AML-193 (cell line): ENCODE results near the gene PLEKHM1.
A peak's percentile ranks its signal among the peaks of the same experiment; 100 is the strongest.
"Not testable (repeated sequence)": the region's sequence is repeated elsewhere in the genome, so short reads cannot be mapped to it uniquely, and the experiment has no call there.

Source experiments
- DNase-seq, 2 experiments: peaks; one replicate each; lab custom pipeline; 2025; lab: John Stamatoyannopoulos, UW

Gene PLEKHM1

DNA sequence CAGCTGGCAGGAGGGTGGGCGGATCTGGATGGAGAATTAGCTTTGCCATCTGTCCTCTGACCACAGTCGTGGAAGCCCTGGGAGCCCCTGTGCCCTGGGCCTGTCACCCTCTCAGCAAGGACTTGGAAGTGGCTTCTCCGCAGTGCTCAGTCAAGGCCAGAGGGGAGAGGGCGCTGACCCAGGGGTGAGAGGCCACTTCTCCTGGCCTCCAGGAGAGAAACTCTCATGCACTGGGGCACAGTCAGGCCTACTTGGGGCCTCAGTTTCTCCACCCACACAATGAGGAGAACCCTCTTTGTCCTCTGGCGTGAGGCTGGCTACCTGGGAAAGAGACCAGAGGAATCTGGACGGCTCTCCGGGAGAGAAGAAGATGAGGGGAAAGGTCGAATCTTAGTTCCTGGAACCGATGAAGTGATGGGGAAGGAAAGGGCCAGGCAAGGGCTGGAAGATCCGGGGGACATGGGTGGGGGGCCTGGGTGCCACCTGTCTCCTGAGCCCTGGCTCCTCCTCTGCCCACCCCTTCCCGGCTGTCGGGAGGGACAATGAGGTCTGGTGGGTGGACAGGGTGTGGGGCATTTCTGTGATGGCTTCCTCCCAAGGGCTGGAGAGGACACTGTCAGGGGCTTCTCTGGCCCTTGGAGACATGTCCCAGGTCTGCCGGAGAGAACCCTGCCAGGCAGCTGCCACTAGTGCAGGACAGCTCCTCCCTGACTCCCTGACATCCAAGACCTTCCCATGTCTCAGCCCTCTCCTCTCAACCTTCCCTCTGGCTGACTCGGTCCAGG, 48.8 kb downstream of the PLEKHM1 start:
- DNase-seq = no peak

DNA sequence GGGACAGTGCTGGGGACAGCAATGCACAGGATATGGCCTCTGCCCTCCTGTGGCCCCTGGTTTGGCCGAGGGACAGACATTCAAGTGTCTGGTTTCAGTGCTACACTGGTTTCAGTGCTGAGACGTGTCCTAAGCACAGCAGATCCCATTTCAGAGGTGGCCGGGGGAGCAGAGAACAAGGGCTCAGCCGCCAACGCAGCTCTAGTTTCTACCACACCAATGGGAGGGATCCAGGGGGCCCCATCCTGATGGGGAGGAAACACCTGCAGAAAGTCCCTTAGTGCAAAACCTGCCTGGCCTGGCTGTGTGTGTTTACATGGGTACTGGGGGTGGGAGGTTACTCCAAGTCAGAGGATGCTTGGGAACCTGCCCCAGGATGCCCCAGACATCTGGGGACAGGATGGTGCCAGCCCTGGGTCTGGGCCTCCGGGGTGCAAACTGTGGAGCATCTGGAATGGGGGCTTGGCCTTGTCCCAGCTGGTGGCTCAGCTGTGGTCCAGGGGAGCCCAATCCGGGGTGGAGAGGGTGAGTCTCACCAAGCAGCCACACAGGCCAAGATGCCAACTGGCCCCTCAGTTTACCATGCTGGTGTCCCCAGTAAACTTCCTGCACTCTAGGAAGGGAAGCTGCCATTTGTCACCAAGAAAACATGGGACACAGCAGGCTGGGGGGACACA, 49.5 kb downstream of the PLEKHM1 start:
- DNase-seq = not testable (repeated sequence)

DNA sequence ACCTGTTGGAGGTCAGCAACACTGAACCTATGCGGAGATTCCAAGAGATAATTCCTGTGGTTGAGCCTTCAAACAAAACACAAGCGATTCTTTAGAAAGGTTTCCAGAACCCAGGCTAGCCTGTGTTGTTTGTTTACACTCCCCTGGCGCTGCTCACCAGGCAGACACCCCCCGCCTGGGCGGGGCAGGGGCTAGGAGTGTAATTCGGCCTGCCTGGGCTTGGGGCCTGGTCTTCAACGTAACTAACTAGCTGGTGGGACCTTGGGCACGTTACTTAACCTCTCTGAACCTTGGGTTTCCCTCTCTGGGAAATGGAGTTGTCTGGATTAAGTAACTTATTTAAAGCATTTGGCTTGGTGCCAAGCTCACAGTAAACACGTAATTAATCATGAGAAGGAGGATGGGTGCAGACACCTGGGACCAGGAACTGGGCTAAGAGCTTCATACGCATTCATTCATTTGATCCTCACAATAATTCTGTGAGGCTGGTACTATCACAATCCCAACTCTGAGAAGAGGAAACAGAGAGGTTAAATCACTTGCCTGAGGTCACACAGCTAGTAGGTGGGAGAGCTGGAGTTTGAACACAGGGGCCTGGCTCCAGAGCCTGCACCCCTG, 50.3 kb downstream of the PLEKHM1 start:
- no peak for DNase-seq

DNA sequence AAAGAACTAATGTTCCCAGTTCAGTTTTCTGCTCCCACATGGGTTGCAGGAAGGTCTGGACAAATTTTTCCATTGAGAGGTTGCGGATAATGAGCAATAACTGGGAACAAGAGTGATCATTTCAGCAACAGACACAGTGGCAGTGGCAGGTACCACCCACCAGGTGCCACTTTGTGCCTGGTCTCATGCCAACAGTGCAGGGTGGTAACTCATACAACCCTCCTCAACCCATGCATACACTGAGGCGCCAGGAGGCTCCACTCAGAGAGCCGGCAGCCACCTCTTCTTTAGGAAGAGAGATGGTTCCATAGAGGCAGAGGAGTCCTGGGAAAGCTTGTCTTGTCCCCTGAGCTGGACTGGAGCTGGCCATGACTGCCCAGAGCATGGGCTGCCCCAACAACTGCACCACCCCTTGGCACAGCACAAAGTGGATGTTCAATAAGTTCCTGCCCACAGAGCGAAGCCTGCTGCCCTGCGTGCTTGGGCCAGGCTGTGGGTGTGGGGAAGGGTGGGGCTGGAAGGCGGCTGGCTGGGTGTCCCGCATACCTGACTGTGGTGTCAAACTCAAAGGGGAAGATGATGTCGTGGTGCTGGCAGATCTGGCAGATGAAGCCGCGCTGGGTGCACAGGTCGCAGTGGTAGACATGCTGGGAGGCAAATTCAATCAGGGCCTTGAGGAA, 51.5 kb downstream of the PLEKHM1 start:
- no peak for DNase-seq

DNA sequence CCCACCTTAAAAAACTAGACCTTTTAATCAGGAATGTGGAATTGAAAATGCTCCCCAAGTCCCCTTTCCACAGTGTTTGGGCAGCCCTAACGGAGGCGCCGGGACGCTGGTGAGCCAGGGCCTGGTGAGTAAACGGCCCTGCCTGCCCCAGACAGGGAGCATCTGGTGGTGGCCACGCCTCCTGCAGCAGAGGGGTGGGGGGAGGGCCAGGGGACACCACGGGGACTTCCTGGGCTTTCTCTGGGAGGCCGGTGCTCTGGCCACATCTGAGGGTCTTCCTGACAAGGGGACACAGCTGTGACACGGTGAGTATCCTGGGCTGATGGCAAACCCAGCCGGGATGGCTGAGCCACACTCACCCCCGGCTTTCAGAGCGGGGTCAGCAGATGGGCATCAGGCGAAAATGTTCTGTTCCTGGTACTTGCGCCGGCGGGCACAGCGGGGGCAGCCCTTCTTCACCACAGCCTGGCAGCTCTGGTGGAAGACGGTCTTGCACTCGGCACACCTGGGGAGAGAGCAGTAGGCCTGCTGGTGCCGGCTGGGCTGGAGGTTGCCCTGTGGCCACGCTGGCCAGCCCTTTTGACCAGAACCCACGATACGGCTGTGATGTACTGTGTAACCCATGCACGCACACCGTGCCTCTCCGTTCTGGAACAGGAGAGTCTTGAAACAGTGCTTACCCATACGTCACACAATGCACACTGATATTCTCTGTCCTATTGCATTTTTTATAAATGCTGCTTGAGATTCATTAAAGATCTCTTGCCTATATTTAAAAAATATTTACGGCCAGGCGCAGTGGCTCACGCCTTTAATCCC, 52.8 kb downstream of the PLEKHM1 start:
- no peak for DNase-seq

DNA sequence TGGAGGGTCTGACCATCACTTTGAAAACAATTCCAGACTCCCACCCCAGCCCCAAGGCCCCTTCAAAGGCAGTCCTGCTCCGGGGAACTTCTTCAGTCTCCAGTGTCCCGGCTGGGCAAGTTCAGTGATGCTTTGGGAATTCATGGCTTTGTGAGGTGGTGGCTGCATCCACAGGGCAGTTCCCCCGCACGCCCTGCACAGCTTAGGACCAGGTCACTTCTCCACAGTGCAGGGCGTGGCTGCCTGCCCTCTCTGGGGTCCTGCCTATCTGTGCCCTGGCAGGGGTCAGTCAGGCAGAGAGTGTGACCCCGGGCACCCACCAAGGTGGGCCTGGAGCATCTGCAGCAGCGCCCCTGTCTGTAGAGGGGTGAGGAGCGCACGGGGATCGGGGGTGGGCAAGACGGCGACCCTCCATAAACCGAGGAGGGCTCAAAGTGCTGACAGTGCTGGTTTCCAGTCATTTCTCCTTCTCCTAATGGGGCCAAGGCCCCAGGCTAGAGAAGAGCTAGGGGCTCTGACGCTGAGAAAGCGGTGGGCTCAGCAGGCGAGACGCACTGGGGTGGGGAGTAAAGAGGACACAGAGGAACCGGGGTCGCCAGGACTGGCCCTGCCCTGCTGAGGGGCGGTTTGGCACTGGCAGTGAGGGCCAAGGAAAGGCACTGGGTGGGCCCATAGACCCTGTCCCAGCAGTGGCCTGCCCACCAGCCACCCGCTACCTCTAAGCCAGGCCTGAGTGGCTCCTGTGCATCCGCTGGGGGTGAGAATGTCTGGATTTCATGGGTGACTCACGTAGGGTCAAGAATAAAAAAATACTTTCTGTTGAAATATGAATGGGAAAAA, 53.7 kb downstream of the PLEKHM1 start:
- no peak for DNase-seq

DNA sequence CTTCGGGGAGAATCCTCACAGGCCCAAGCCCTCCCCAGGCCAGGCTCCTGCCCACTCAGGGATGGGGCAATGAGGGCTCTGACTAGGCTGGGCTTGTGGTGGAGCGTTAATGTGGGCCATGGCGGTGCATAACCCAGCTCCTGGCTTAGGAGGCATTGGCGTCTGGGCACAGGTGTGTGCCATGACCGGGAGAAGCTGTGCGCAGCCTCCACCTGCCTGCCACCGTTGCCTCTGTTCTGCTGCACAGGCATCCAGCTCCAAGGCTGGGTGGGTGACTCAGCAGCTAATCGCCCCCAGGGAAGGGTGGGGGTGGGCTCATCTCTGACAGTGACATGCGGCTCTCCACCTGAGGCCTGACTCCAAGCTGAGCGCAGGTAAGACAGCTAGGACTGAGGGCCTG, 54.4 kb downstream of the PLEKHM1 start:
- no peak for DNase-seq

DNA sequence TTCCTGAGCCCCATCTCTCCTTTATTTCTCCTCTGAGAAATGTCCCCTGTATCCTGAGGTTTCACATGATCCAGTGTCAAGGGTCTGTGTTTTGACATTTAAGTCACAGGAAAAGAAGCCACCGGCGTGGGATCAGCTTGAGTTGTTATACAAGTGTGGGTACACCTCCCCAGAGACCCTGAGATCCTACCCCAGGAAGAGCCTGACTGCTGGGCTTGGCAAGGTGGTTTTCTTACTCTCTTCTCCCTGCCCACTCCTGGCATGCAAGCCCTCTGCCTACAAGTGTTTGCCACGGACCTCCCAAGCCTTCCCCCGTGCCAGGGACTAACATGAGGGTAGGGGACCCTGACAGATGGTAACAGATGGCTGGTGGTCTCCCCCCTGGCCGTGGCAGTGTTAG, 55.0 kb downstream of the PLEKHM1 start:
- no peak for DNase-seq

DNA sequence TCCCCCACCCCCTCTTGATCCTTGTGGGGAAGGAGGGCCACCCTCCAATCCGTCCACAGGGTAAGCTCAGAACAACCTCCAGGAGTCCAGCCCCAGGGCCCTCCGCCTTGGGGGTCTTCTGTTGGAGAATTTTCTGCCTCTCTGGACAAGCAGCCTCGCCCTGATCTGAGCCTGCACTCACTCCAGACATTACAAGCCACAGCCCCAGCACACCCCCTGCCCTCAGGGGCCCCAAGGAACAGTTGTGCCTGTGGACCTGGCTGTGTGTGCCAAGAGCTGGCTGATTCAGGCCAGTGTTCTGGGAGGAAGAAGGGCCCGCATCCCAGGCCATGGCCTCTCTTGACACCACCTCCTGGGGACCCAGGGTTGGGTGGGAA, 57.4 kb downstream of the PLEKHM1 start:
- no peak for DNase-seq

DNA sequence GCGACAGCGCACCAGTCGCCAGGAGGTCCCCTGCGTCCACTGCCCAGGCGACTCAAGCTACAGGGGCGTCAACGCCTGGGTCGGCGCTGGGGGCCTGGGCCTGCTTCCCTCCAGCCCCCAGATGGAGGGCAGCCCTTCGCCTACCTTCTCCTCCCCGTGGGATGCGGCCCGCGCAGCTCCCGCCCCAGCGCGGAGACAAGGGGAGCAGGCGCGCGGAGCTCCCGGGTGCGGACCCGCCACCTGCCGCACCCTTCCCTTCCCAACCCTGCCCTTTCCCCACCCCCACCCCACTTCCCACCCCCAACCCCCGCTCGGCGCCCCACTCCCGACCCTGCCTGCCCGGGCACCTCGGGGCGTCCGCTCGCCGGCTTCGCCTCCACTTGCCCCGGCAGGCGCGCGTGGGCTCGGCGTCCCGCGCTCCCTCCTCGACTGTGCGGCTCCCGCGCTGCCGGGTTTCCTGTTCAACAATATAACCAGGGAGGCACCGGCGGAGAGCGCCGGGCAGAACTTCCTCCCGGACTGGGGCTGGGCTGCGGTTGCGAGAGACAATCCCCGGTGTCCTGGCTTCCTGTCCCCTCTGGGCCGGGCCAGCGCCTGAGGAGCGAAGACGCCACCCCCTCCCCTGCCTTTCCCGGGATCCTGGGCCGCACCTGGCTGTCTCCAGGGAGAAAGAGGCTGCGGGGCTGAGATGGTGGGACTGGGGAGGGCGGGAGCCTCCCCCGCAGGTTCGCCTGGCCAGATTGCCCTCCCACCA, 57.9 kb downstream of the PLEKHM1 start, which contains the start of gene ARHGAP27:
Gene ARHGAP27, minus strand, starts transcription at position 466 of the 754 bp plus-strand sequence. CDS start 2,591 bp downstream, outside the sequence.
- DNase-seq = peak; percentile 42 to 56

DNA sequence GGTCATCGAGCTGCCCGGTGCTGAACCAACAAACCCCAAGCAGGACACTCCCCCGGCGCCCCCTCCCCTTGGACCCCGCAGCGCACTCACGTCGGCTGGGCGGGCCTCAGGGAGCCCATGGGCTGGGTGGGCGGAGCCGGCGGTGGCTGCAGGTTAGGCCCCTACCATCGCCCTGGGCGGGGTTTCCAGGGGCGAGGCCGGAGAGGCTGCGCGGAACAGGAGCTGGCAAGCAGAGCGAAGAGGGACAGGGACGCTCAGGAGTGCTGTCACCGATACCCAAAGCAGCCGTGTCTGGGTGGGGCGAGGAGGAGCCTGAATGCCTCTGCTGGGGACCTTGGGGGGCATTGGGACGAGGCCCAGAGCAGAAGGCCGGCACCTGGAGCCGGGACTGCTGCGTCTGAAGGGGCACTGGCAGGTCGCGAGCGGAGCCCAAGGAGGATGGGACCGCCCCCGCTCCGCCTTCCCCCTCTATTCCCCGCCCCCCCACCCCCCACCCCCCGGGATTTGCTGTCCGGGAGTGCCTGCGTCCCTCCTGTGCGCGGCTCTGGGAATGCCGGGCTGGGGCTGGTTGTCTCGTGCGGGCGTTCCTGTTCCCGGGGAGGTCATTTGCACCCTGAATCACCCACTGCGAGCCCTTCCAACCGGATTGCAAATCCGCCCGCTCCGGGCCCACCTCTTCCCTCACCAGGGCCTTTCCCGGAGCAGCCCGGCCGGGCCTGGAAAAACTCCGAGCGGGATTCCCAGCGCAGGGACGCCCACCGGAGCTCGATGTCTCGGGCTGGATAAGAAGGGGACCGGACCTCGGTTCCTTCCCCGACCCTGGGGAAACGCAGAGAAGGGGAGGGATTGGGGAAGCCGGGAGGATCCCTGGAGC, 58.8 kb downstream of the PLEKHM1 start:
- peak; percentile 61 to 69 for DNase-seq

DNA sequence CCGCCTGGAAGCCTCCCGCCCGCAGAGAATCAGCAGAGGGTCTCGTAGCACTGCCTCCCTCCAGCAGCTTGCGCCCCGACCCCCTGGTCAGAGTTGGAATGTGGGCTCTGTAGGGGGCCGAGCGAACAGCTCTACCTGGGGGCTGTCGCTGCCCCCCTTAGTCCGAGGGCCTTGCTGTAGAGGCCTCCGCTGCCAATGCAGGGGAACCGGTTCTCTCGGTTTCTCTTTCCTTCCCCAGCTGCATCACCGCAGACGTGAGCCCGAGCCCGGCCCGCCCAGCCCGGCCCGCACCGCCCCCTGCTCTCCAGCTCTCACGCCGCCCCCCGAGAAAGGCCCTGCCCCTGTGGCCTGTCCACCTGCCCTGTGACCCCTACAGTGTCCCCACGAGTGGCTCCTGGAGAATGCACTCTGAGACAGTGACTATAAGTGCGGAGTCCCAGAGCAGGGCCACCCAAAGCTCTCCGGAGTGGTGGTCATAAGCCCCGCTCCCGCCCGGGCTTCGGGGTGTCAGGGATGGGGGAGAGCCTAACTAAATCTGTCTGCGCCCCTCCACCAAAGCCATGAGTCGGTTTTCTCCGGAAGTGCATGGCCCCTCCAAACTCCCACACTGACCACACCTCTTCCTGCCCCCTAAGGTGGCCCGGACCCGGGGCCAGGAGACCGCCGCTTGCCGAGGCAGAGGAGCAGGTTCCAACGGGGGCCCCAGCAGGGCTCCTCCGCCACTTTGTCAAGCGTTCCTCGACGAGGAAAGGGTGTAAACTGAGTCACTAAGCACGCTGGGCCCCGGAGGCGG, 59.6 kb downstream of the PLEKHM1 start:
- no peak for DNase-seq

DNA sequence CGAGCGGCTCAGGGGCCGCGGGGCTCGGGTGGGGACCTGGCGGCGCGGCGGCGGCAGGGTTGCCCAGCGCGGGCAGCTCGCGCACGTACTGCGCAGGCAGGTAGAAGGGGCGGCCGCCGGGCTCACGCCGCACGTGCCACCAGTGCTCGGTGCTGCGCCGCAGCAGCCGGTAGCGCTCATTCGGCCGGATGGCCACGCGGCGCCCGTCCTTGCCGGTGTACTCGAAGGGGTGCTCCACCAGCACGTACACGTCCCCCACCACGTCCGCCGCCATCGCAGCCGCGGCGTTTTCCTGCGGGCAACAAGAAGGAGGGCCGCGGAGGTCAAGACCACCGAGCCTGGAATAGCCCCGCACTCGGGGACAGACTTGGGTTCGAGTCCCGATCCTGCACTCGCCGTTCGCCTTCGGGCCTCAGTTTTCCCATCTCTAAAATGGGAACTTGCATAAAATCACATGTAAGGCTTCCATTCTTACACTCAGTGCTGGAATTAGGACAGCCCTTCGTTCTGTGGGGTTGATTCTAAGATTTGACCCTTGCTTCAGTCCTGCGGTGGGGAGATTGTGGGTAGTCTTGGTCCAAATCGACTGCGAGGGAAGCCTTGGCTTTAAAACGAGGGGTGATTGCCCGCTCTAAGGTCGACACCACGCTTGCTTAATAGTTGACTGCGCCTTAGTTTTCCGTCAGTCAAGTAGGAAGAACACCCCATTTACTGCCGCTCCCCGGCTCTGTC, 60.3 kb downstream of the PLEKHM1 start:
- DNase-seq = no peak

DNA sequence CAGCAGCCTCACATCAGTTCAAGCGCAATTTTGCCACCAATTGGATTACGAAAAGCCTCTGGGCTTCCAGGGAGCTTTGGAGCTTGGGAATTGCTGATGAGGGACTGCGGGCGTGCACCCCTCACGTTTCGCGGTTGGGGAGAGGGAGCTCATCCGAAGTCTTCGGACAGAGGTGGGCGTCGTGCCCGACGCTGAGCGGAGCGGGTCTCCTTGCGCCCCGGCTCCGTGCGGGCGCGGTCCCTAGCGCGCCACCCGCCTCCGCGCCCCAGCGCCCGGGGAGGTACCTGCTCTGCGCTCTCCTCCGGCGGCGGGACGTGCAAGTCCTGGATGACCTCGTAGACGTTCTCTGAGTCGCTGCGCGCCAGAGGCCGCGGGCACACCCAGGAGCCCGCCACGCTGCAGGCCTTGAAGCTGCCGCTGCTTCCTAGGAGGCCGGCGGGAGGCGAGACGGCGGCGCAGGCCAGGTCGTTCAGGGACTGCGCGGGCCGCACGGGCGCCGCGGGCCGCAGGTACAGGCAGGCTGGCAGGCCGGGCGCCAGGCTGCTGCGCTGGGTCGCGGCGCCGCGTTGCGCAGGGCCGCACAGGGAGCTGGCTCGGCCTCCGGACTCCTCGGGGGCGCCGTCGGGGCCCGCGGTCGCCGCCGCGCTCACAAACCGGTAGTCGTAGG, 61.0 kb downstream of the PLEKHM1 start:
- no peak for DNase-seq

DNA sequence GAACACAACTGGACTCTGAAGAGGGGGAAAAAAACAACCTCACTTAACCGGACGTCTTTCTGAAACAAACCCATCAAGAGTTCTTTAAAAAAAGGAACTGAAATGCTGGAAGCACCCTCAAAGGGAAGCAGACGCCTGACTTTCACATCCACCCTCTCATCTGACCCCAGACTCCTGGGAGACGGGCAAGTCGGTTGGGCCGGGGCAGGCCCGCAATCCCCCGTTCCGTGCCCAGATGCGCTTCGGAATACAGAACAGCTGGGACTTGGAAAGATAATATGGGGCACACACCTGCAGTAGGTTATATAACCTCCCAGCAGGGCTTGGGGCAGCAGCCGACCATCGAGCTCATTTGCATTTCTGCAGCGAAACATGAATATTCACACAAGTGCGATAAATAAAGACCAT, 61.6 kb downstream of the PLEKHM1 start:
- peak; percentile 29 to 36 for DNase-seq

DNA sequence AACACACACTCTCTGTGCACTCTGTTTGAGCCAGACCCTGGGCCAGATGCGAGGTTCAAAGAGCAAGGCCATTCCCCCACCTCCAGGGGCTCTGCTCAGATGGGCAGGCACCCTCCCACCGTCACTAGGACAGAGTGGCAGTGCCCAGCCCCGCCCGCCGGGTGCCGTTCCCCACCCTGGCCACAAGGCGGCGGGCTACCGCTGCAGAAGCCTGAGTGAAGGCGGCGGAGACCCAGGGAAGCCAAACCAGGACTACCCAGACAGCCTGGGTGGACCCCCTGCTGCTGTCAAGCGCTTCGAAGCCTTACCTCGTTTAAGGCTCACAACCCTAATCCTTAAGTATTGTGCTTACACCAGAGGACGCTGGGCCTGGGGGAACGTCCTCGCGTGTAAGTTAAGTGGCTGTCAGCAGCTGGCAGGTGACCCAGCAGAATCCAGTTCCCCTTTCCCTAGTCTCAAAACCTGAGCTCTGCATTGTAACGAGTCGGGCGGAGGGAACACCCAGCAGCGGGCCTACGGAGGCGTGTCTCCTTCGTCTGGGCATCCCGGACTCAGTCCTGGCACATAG, 62.4 kb downstream of the PLEKHM1 start:
- DNase-seq = peak; percentile 88 to 89
